ENCODE measurements around the gene CDH4. TPM values are rescaled to one million over a fixed set of nuclear protein-coding genes. Genes with fewer than 3 reads are reported as not detected.

CDH4 gene
- total and polyA plus RNA-seq, 7 donors = under 0.01 to 0.06 TPM; not detected in 5

DNA sequence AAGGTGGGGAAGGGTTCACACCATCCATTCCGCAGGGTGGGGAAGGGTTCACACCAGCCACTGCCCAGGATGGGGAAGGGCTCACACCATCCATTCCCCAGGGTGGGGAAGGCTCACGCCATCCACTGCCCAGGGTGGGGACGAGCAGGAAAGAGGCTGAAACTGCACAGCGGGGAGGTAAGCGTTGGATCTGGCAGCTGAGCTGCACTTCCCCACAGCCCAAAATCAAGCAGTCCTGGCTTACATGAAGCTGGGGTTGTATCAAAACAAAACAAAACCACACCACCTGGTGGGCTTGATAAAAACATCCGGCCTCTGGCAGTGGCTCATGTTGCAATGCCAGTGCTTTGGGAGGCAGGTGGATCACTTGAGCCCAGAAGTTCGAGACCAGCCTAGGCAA, 545.1 kb downstream of the CDH4 start:
- Histone ChIP-seq H3K27ac (no peak overlapping the region), H3K36me3 (no peaks in the 10 kb centered on the region), H3K9me3 (no peaks in the 10 kb centered on the region), H3K4me1 (no peaks in the 10 kb centered on the region), H3K4me3 (no peak overlapping the region), H3K27me3 (peaks cover 0 to 26% (median 6%) of the 10 kb centered on the region in 3 donors)
- TF ChIP-seq, protein P1, sequence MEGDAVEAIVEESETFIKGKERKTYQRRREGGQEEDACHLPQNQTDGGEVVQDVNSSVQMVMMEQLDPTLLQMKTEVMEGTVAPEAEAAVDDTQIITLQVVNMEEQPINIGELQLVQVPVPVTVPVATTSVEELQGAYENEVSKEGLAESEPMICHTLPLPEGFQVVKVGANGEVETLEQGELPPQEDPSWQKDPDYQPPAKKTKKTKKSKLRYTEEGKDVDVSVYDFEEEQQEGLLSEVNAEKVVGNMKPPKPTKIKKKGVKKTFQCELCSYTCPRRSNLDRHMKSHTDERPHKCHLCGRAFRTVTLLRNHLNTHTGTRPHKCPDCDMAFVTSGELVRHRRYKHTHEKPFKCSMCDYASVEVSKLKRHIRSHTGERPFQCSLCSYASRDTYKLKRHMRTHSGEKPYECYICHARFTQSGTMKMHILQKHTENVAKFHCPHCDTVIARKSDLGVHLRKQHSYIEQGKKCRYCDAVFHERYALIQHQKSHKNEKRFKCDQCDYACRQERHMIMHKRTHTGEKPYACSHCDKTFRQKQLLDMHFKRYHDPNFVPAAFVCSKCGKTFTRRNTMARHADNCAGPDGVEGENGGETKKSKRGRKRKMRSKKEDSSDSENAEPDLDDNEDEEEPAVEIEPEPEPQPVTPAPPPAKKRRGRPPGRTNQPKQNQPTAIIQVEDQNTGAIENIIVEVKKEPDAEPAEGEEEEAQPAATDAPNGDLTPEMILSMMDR (IDR thresholded peaks at IDR 0.05) = no peak
- no peak for TF ChIP-seq POLR2A (IDR thresholded peaks at IDR 0.05)
- TF ChIP-seq EP300 (IDR thresholded peaks at IDR 0.05) = no peak
- TF ChIP-seq POLR2AphosphoS5 (IDR thresholded peaks at IDR 0.05) = no peak
- intact Hi-C loops (cut with DNase I) = no loop called here
- DNase-seq = no peak
- 69 to 73% methylated on average over 7 of the region's 7 CpGs for WGBS, 2 donors

DNA sequence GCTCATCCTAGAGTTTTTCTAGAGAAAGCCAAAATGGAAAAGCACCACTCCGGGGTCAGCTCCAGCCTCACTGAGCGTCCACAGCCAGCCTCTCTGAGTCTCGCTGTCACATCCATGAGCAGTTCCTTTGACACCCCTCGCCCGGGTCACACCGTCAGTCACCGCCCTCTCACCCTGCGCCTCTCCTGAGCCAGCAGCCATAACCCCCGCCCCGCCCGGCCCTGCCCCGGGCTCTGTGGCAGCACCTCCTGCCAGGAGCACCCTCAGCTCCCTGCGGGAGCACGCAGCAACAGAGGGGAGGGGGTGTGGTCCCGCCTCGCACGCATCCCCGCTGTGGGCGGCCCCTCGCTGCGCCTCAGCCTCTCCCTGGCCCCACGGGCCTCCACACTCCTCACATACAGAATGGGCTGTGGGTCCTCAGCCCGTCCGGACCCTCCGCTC, 545.9 kb downstream of the CDH4 start:
- H3K27ac ChIP-seq = no peak overlapping the region
- no peaks in the 10 kb centered on the region for H3K9me3 ChIP-seq
- peaks cover 0 to 2% (median under 1%) of the 10 kb centered on the region in 4 donors for H3K4me1 ChIP-seq
- WGBS, 2 donors = 72 to 87% methylated on average over 25 of the region's 25 CpGs
- no peak overlapping the region for H3K4me3 ChIP-seq
- TF ChIP-seq EP300 (IDR thresholded peaks at IDR 0.05) (no peak), POLR2A (IDR thresholded peaks at IDR 0.05) (no peak), POLR2AphosphoS5 (IDR thresholded peaks at IDR 0.05) (no peak)
- TF ChIP-seq, protein P1 (IDR thresholded peaks at IDR 0.05) = no peak
- intact Hi-C loops (cut with DNase I) = no loop called here
- H3K36me3 ChIP-seq = no peaks in the 10 kb centered on the region
- peaks cover 0 to 26% (median 6%) of the 10 kb centered on the region in 3 donors for H3K27me3 ChIP-seq
- no peak for DNase-seq

DNA sequence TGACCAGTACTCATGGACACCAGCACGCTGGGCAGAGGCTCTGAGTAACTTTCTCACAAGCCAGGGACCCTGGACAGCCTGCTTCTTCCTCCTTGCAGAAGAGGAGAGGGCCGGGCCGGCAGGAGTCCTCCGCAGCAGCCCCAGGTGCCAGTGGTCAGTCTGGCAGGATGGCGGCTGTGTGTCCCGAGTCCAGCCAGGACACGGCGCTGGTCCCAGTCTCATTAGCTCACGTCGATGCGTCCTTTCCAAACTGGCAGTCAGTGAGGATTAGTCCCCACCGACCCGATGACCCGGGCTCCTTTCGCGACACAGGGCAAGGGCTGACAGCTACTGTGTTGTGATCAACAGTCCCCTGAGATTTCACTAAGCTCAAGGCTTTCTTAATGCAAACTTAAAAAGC, 546.6 kb downstream of the CDH4 start:
- no peak for TF ChIP-seq POLR2A (IDR thresholded peaks at IDR 0.05)
- no peak for TF ChIP-seq EP300 (IDR thresholded peaks at IDR 0.05)
- TF ChIP-seq POLR2AphosphoS5 (IDR thresholded peaks at IDR 0.05) = no peak
- TF ChIP-seq, protein P1 (IDR thresholded peaks at IDR 0.05) = no peak
- H3K4me1 ChIP-seq = peaks cover 0 to 8% (median 6%) of the 10 kb centered on the region in 4 donors
- 89% methylated on average over 16 of the region's 16 CpGs for WGBS, 2 donors
- H3K4me3 ChIP-seq = no peak overlapping the region
- H3K27ac ChIP-seq = no peak overlapping the region
- no peaks in the 10 kb centered on the region for H3K36me3 ChIP-seq
- no peak for DNase-seq
- intact Hi-C loops (cut with DNase I) = no loop called here
- H3K9me3 ChIP-seq = no peaks in the 10 kb centered on the region
- peaks cover 0 to 26% (median 6%) of the 10 kb centered on the region in 3 donors for H3K27me3 ChIP-seq

DNA sequence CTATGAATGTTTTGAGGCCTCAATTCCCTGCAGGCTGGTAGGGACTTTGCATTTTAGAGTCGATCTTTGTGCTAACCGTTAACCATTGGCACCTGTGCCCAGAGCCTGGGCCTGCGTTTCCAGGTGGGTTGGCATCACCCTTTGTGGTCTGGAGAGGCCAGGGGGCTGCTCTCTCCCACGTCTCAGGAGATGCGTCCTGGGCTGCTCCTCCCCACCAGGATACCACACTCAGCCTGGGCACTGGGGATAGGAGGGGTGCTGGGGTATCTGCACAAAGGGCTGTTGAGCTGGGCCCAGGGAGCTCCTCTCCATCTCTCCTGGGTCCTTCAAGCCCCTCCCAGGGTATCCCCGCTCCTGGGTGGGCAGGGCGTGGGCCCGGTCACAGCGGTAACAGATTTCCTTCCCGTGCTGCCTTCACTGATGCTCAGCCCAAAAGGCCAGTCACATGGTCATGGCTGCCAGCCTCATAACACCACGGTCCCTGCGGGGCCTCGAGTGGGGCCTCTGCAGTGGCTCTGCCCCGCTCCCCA, 547.4 kb downstream of the CDH4 start:
- Histone ChIP-seq H3K27me3 (peaks cover 0 to 26% (median 6%) of the 10 kb centered on the region in 3 donors), H3K9me3 (no peaks in the 10 kb centered on the region), H3K36me3 (no peaks in the 10 kb centered on the region), H3K4me1 (peaks cover 0 to 17% (median 11%) of the 10 kb centered on the region in 4 donors), H3K4me3 (no peak overlapping the region), H3K27ac (no peak overlapping the region)
- intact Hi-C loops (cut with DNase I) = no loop called here
- 78 to 86% methylated on average over 14 of the region's 14 CpGs for WGBS, 2 donors
- DNase-seq = no peak
- no peak for TF ChIP-seq POLR2AphosphoS5 (IDR thresholded peaks at IDR 0.05)
- no peak for TF ChIP-seq POLR2A (IDR thresholded peaks at IDR 0.05)

DNA sequence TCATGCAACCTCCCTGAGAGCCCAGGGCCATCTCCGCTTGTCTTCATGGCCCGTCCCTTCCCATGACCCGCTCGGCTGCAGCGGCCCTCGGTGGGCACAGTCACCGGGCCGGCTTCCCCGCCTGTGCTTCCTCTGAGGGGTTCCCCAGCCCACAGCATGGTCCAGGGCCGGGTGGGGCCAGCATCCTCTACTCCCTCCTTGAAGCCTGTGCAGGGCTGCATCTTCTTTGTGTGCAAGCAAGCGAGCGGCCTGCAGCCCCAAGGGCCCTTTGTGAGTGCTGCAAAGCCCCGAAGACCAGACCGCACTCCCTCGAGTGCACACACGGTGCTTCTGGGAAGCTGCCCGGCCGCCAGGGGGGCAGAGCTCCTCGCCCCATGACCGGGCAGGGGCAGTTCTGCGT, 547.9 kb downstream of the CDH4 start:
- no peak for DNase-seq
- no peaks in the 10 kb centered on the region for H3K9me3 ChIP-seq
- TF ChIP-seq EP300 (IDR thresholded peaks at IDR 0.05) (no peak), POLR2A (IDR thresholded peaks at IDR 0.05) (no peak), POLR2AphosphoS5 (IDR thresholded peaks at IDR 0.05) (no peak)
- TF ChIP-seq, protein P1 (IDR thresholded peaks at IDR 0.05) = no peak
- peaks cover 0 to 30% (median 6%) of the 10 kb centered on the region in 3 donors for H3K27me3 ChIP-seq
- 84 to 86% methylated on average over 21 of the region's 21 CpGs for WGBS, 2 donors
- H3K4me1 ChIP-seq = peaks cover 0 to 19% (median 11%) of the 10 kb centered on the region in 4 donors
- H3K27ac ChIP-seq = no peak overlapping the region
- no peaks in the 10 kb centered on the region for H3K36me3 ChIP-seq
- no peak overlapping the region for H3K4me3 ChIP-seq
- intact Hi-C loops (cut with DNase I) = no loop called here

Data from sigmoid colon (tissue), 7 donors.